PFSK-1 (cell line): ENCODE data around the gene PCARE.

Experiments used
- FOXP2 ChIP-seq: optimal IDR thresholded peaks from 2 replicates; pipeline ENCODE3; 2011; ENCODE audit warnings: borderline replicate concordance, control low read depth, inconsistent platforms; ENCODE audit not compliant: insufficient read depth; ENCODE audit errors: extremely low read length, extremely low read depth
- POLR2AphosphoS5 ChIP-seq: IDR thresholded peaks from 2 replicates; pipeline ENCODE4 v1.6.1; 2012; ENCODE audit warnings: low read depth, mild to moderate bottlenecking, control low read depth, low read length, moderate library complexity
- SIN3A ChIP-seq: IDR thresholded peaks from 2 replicates; pipeline ENCODE4 v1.6.1; 2012; ENCODE audit warnings: mild to moderate bottlenecking, low read length, moderate library complexity, borderline replicate concordance; ENCODE audit not compliant: insufficient read depth
- TAF1 ChIP-seq: IDR thresholded peaks from 2 replicates; pipeline ENCODE4 v1.6.1; 2012; ENCODE audit warnings: low read length, control low read depth, borderline replicate concordance; ENCODE audit not compliant: insufficient read depth
- TF ChIP-seq, protein P1 (sequence below), 2 experiments: IDR thresholded peaks; 2 replicates each; pipeline versions ENCODE4 v1.6.1 to v1.8.0; 2011 to 2012; ENCODE audit warnings: low read depth in 2 of 2, low read length in 2 of 2, control low read depth in 1 of 2, inconsistent platforms in 1 of 2, mild to moderate bottlenecking in 1 of 2, moderate library complexity in 1 of 2; ENCODE audit not compliant: insufficient read depth in 1 of 2

Gene PCARE

DNA sequence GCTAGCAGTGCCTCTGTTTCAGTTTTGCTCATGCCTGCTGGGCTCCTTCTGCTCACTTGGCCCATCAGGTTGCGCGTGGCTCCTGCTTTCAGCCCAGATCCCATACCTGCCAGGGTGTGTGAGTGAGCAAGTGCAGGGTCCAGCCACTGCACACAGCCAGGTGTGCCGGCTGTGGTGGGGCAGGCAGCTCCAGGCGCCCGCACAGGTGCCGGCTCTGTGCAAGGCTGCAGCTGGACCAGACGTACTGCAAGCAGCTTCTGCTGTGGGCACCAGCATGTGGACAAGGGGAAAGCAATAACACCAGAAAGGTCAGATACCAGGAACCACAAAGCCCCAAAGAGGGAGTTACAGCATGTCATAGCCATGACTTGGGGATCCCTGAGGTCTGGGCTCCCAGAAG lies 5.6 kb upstream of the PCARE start:
- TF ChIP-seq, protein P1, sequence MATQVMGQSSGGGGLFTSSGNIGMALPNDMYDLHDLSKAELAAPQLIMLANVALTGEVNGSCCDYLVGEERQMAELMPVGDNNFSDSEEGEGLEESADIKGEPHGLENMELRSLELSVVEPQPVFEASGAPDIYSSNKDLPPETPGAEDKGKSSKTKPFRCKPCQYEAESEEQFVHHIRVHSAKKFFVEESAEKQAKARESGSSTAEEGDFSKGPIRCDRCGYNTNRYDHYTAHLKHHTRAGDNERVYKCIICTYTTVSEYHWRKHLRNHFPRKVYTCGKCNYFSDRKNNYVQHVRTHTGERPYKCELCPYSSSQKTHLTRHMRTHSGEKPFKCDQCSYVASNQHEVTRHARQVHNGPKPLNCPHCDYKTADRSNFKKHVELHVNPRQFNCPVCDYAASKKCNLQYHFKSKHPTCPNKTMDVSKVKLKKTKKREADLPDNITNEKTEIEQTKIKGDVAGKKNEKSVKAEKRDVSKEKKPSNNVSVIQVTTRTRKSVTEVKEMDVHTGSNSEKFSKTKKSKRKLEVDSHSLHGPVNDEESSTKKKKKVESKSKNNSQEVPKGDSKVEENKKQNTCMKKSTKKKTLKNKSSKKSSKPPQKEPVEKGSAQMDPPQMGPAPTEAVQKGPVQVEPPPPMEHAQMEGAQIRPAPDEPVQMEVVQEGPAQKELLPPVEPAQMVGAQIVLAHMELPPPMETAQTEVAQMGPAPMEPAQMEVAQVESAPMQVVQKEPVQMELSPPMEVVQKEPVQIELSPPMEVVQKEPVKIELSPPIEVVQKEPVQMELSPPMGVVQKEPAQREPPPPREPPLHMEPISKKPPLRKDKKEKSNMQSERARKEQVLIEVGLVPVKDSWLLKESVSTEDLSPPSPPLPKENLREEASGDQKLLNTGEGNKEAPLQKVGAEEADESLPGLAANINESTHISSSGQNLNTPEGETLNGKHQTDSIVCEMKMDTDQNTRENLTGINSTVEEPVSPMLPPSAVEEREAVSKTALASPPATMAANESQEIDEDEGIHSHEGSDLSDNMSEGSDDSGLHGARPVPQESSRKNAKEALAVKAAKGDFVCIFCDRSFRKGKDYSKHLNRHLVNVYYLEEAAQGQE (IDR thresholded peaks at IDR 0.05; ENCODE audit: insufficient read depth in 1 of 2, low read depth in 2 of 2, low read length in 2 of 2): no peak
- TF ChIP-seq SIN3A: no peak

DNA sequence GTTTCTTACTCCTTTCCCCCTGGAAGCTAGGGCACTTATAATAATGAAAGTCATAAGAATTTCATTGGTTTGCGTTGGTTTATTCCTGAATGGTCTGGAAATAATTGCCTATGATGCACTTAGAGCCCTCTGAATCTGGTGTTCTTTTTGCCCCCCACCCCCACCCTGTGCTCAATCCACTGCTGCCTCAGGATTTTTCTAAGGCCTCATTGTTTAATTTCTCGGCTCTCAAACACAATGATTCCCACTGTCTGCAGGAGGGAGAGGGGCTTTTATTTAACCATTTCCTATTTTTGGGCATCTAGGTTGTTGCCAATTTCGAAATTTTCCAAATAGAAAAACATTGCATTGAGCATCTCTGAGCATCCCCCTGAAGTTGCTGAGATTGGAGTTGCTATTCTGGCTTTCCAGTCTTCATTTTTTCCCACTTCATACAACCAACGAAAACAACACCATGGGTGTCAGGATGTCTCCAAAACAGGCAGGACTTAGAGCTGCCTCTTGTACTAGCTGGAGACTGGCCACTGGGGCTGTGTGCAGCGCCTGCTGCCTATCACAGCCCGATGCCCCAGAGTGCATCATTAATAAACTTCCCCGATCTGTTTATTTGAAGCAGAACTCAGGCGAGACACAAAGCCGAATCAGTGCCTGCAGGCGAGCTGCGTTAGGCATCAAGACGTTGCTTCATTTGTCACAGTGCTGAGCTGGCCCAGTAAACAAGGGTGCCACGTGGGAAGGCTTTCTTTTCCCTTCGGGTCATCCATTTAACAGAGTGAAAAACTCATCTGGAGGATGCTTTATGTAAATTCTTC lies 1.8 kb upstream of the PCARE start:
- TF ChIP-seq FOXP2 (no peak), SIN3A (no peak), TAF1 (no peak), POLR2AphosphoS5 (no peak)
- TF ChIP-seq, protein P1 (IDR thresholded peaks at IDR 0.05; ENCODE audit: insufficient read depth in 1 of 2, low read depth in 2 of 2, low read length in 2 of 2): no peak

DNA sequence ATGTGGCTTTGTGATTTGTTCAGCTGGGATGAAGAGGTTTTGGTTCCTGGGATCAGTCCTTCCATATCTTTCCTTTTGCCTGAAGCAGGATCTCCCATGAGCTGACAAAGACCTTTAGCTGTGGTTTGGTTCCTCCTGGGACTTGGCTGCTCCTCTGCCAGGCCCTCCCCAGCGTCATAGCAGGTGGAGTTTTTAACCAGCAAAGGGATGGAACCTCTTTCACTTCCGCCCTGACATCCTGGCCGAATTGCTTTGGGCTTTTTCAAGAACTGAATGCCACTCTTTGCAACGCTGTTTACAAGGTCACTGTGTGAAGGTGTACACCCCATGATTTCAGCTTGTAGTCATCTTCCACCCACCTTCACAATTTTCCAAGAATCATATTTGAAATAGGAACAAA lies 390 bp downstream of the PCARE start:
- TF ChIP-seq SIN3A (no peak), TAF1 (no peak), POLR2AphosphoS5 (no peak), FOXP2 (no peak)
- TF ChIP-seq, protein P1 (IDR thresholded peaks at IDR 0.05; ENCODE audit: insufficient read depth in 1 of 2, low read depth in 2 of 2, low read length in 2 of 2): no peak

GRCh38 chr2:29072971-29073725 lies 1.2 kb downstream of the PCARE start:
- TF ChIP-seq POLR2AphosphoS5: no peak

- no peak for TF ChIP-seq SIN3A
- TF ChIP-seq, protein P1 (IDR thresholded peaks at IDR 0.05; ENCODE audit: insufficient read depth in 1 of 2, low read depth in 2 of 2, low read length in 2 of 2): no peak
- TF ChIP-seq FOXP2: no peak
- TF ChIP-seq TAF1: no peak
- TF ChIP-seq POLR2AphosphoS5: no peak
These were observed 2.1 kb downstream of the PCARE start for GRCh38 chr2:29072251-29072650.
